ENCODE measurements around the gene DOCK2.

DNA sequence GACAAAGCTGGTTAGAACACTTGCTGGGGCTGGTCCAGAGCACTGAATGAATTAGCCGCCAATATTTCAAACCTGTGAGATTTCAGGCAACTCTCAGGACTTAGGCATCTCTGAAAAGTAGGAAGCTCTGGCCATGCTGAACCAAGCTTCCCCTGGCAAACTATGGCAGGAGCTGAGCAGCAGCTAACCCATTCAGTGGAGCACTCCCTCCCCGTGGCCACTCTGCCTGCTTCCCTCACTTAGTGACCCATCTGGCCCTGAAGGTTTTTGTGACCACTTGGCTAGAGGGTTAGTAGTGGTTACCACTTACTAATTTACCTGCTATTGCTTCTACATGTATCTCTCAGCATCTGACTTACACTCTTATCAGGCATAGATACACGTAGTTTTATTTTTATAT is 494.2 kb downstream of the DOCK2 start:
- TF ChIP-seq, protein P1, sequence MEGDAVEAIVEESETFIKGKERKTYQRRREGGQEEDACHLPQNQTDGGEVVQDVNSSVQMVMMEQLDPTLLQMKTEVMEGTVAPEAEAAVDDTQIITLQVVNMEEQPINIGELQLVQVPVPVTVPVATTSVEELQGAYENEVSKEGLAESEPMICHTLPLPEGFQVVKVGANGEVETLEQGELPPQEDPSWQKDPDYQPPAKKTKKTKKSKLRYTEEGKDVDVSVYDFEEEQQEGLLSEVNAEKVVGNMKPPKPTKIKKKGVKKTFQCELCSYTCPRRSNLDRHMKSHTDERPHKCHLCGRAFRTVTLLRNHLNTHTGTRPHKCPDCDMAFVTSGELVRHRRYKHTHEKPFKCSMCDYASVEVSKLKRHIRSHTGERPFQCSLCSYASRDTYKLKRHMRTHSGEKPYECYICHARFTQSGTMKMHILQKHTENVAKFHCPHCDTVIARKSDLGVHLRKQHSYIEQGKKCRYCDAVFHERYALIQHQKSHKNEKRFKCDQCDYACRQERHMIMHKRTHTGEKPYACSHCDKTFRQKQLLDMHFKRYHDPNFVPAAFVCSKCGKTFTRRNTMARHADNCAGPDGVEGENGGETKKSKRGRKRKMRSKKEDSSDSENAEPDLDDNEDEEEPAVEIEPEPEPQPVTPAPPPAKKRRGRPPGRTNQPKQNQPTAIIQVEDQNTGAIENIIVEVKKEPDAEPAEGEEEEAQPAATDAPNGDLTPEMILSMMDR (IDR thresholded peaks at IDR 0.05; ENCODE audit: low read length) = no peak
- TF ChIP-seq EZH2phosphoT487 (IDR thresholded peaks at IDR 0.05; ENCODE audit: low read length) (no peak), EZH2 (optimal IDR thresholded peaks at IDR 0.05; ENCODE audit: low read depth, low read length) (no peak)

All from MM.1S (cell line).